Upper lobe of right lung (tissue), 1 donor: ENCODE results near the gene ZNF689. TPM values are rescaled to one million over a fixed set of nuclear protein-coding genes. Genes with fewer than 3 reads are reported as not detected.

Experiments
- ATAC-seq: fragments of 200-7000 bp; cut with Tn5 transposase; one replicate; pipeline ENCODE4 v1.9.1; 2020; ENCODE audit warnings: mild to moderate bottlenecking, moderate library complexity
- DNase-seq: peaks from one replicate; pipeline ENCODE4 v3.0.0-alpha.2; 2020
- H3K27ac ChIP-seq: fragments of 200-600 bp; one replicate; pipeline ENCODE4 v1.8.0; 2022
- H3K27me3 ChIP-seq: fragments of 200-600 bp; one replicate; pipeline ENCODE4 v1.8.0; 2022; ENCODE audit warnings: mild to moderate bottlenecking
- H3K36me3 ChIP-seq: fragments of 200-600 bp; one replicate; pipeline ENCODE4 v1.8.0; 2022
- H3K4me1 ChIP-seq: fragments of 200-600 bp; one replicate; pipeline ENCODE4 v1.8.0; 2022
- H3K4me3 ChIP-seq: fragments of 200-600 bp; one replicate; pipeline ENCODE4 v1.8.0; 2022; ENCODE audit warnings: mild to moderate bottlenecking
- H3K9me3 ChIP-seq: fragments of 200-600 bp; one replicate; pipeline ENCODE4 v1.8.0; 2022
- intact Hi-C: fragments of 100-400 bp; cut with DNase I; formaldehyde crosslinking; loops from one replicate; pipeline ENCODE4 v1.11.0; 2022
- total RNA-seq: library from RNA; stranded (reverse); fragmentation: NEBNext Ultra II Directional; extraction: Animal tissue kit (Norgen Biotek cat#: 25700); gene quantifications from one replicate; pipeline ENCODE4 v1.2.1, GENCODE V29; 2021
- TF ChIP-seq, protein P1 (sequence below): fragments of 200-600 bp; IDR thresholded peaks from one replicate; pipeline ENCODE4 v1.8.0; 2022; ENCODE audit warnings: antibody characterized with exemption
- donor health status: DM: no; HTN: yes; CAD: no; lungs with severe emphysema.

Gene ZNF689
- total RNA-seq, 1 donor from 2014 or later, result 7.2 TPM

DNA sequence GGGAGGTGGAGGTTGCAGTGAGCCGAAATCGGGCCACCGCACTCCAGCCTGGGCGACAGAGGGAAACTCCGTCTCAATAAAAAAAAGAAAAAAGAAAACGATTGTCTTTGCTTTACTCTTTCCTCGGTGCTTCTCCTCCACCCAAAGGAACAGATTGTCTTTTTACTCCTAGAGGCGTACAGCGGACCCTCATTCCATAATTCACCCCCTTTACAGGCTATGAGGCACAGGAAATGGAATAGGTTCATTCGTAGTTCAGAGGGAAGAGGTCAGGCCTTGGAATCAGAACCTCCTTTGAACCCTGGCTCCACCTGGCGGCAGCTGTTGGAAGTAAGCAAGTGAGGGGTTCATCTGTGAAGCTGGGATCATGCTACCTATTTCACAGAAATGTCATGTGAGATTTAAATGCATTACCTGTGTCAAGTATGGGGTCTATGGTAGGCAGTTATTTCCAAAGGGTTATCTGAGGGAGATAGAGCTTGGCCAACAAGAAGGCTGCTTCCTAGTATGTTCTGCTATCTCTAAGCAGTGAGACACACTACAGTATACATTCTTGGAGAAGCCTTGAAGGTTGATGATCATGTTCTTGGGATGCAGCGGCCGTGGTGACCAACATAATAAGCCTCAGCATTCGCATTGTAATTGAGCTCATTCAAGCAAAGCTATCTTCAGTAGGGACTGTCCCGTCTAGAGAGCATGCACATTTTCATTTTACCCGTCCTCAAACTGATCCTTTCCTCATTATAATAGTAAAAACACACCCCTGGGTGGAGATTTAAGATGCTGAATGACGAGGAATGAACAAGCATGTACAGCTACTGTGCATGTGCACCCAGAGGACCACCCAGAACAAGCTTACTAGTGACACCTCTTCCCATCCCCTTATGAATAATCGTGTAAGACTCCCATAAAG is 18.7 kb upstream of the ZNF689 start:
- Histone ChIP-seq H3K9me3 (no peaks in the 10 kb centered on the region), H3K36me3 (no peaks in the 10 kb centered on the region), H3K27me3 (no peaks in the 10 kb centered on the region), H3K4me1 (peaks cover 3% of the 10 kb centered on the region), H3K4me3 (peak overlapping the region; percentile 28), H3K27ac (peak overlapping the region; percentile 52)
- TF ChIP-seq, protein P1, sequence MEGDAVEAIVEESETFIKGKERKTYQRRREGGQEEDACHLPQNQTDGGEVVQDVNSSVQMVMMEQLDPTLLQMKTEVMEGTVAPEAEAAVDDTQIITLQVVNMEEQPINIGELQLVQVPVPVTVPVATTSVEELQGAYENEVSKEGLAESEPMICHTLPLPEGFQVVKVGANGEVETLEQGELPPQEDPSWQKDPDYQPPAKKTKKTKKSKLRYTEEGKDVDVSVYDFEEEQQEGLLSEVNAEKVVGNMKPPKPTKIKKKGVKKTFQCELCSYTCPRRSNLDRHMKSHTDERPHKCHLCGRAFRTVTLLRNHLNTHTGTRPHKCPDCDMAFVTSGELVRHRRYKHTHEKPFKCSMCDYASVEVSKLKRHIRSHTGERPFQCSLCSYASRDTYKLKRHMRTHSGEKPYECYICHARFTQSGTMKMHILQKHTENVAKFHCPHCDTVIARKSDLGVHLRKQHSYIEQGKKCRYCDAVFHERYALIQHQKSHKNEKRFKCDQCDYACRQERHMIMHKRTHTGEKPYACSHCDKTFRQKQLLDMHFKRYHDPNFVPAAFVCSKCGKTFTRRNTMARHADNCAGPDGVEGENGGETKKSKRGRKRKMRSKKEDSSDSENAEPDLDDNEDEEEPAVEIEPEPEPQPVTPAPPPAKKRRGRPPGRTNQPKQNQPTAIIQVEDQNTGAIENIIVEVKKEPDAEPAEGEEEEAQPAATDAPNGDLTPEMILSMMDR, result peak; percentile 94
- DNase-seq (peak; percentile 91), ATAC-seq (peak; percentile 98)
- intact Hi-C loops, result no loop called here

DNA sequence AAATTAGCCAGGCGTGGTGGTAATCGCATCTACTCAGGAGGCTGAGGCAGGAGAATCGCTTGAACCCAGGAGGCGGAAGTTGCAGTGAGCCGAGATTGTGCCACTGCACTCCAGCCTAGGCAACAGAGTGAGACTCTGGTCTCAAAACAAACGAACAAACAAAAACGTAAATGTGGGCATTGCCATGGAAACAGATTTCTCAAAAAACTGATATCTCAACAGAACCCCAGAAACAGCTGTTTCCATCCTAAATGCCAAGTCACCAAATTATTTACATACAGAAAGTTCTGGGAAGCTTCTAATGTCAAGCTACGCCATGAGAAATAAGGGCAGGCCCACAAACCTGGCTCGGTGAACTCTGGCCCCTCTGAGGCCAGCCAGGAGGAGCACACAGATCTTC is 16.0 kb upstream of the ZNF689 start:
- ATAC-seq, result no peak
- no peaks in the 10 kb centered on the region for H3K27me3 ChIP-seq
- no peaks in the 10 kb centered on the region for H3K36me3 ChIP-seq
- H3K4me3 ChIP-seq, result no peak overlapping the region
- TF ChIP-seq, protein P1, result no peak
- H3K9me3 ChIP-seq, result no peaks in the 10 kb centered on the region
- no peak overlapping the region for H3K27ac ChIP-seq
- no peak for DNase-seq
- H3K4me1 ChIP-seq, result peaks cover 3% of the 10 kb centered on the region
- intact Hi-C loops, result no loop called here

- no peak for ATAC-seq
- no peak for DNase-seq
- Histone ChIP-seq H3K27ac (no peak overlapping the region), H3K9me3 (no peaks in the 10 kb centered on the region), H3K4me1 (peaks cover 3% of the 10 kb centered on the region), H3K36me3 (no peaks in the 10 kb centered on the region), H3K4me3 (no peak overlapping the region), H3K27me3 (no peaks in the 10 kb centered on the region)
- intact Hi-C loops, result no loop called here
- TF ChIP-seq, protein P1, result no peak
Measured at GRCh38 chr16:30623536-30624283, 13.5 kb upstream of the ZNF689 start.

- Histone ChIP-seq H3K4me1 (no peaks in the 10 kb centered on the region), H3K27ac (no peak overlapping the region), H3K27me3 (no peaks in the 10 kb centered on the region), H3K36me3 (no peaks in the 10 kb centered on the region), H3K4me3 (no peak overlapping the region), H3K9me3 (no peaks in the 10 kb centered on the region)
- TF ChIP-seq, protein P1, result no peak
- no peak for ATAC-seq
- intact Hi-C loops, result no loop called here
- DNase-seq, result no peak
Measured at GRCh38 chr16:30622455-30623032, 12.4 kb upstream of the ZNF689 start.

- H3K4me1 ChIP-seq, result no peaks in the 10 kb centered on the region
- intact Hi-C loops, result no loop called here
- no peaks in the 10 kb centered on the region for H3K36me3 ChIP-seq
- no peaks in the 10 kb centered on the region for H3K27me3 ChIP-seq
- H3K9me3 ChIP-seq, result no peaks in the 10 kb centered on the region
- no peak for DNase-seq
- no peak overlapping the region for H3K27ac ChIP-seq
- H3K4me3 ChIP-seq, result no peak overlapping the region
- ATAC-seq, result no peak
- TF ChIP-seq, protein P1, result no peak
Measured at GRCh38 chr16:30621765-30622164, 11.6 kb upstream of the ZNF689 start.
